Right cardiac atrium (tissue), 5 donors: Measurements from ENCODE around the gene ATP5F1E. TPM values are rescaled to one million over a fixed set of nuclear protein-coding genes. Genes with fewer than 3 reads are reported as not detected.
"Not testable (repeated sequence)": the region's sequence is repeated elsewhere in the genome, so short reads cannot be mapped to it uniquely, and the experiment has no call there.

ENCODE experiments used
- ATAC-seq, 2 donors: fragments of 200-7000 bp; cut with Tn5 transposase; one replicate each; pipeline versions ENCODE4 v1.8.0 to v1.9.1; 2020; ENCODE audit warnings: moderate library complexity in 2 of 2, mild to moderate bottlenecking in 1 of 2
- DNase-seq, 3 donors: peaks; one replicate each; pipeline ENCODE4 v3.0.0-alpha.2; 2020
- H3K27ac ChIP-seq: one replicate; pipeline ENCODE4 v1.5.1; 2013; ENCODE audit warnings: mild to moderate bottlenecking, low read length, control low read depth, moderate library complexity
- H3K27me3 ChIP-seq: one replicate; pipeline ENCODE4 v1.6.1; 2013; ENCODE audit not compliant: control insufficient read depth, insufficient read depth
- H3K4me1 ChIP-seq: one replicate; pipeline ENCODE4 v1.6.1; 2013; ENCODE audit warnings: low read length; ENCODE audit not compliant: control insufficient read depth, insufficient read depth
- H3K4me3 ChIP-seq: one replicate; pipeline ENCODE4 v1.5.1; 2013; ENCODE audit warnings: low read length, control low read depth
- H3K9me3 ChIP-seq: one replicate; pipeline ENCODE4 v1.6.1; 2013; ENCODE audit warnings: low read length; ENCODE audit not compliant: control insufficient read depth
- WGBS: extraction: QIAGEN DNeasy Blood & Tissue Kit; methylation state at CpG from one replicate; pipeline ENCODE4 v1.1.7; 2013; 5-methylcytosine and 5-hydroxymethylcytosine counted together
- intact Hi-C, 4 donors: fragments of 100-400 bp; cut with DNase I; formaldehyde crosslinking; loops; one replicate each; pipeline versions ENCODE4 v1.11.0 to v1.14.0; 2022 to 2023
- polyA plus RNA-seq: library from polyadenylated mRNA; stranded (reverse); fragments of 200-250 nt; gene quantifications from one replicate; pipeline ENCODE4 v1.2.3, GENCODE V29; 2013
- total RNA-seq, 4 donors: library from RNA; stranded (reverse); fragmentation: NEBNext Ultra II Directional; extraction: Animal tissue kit (Norgen Biotek cat#: 25700); gene quantifications; one replicate each; pipeline ENCODE4 v1.2.1, GENCODE V29; 2021
- donor health status: healthy with polysubstance abuse.
- donor health status: DM: no; HTN: yes; CAD: no.
- donor health status: DM: no; HTN: no; CAD: no.
- donor health status: DM: no; HTN: yes; CAD: no; lungs with severe emphysema.
- donor health status: DM: yes; HTN: yes; CAD: no.

The ATP5F1E gene
- total and polyA plus RNA-seq, 5 donors = 109 to 131 (median 128) TPM

DNA sequence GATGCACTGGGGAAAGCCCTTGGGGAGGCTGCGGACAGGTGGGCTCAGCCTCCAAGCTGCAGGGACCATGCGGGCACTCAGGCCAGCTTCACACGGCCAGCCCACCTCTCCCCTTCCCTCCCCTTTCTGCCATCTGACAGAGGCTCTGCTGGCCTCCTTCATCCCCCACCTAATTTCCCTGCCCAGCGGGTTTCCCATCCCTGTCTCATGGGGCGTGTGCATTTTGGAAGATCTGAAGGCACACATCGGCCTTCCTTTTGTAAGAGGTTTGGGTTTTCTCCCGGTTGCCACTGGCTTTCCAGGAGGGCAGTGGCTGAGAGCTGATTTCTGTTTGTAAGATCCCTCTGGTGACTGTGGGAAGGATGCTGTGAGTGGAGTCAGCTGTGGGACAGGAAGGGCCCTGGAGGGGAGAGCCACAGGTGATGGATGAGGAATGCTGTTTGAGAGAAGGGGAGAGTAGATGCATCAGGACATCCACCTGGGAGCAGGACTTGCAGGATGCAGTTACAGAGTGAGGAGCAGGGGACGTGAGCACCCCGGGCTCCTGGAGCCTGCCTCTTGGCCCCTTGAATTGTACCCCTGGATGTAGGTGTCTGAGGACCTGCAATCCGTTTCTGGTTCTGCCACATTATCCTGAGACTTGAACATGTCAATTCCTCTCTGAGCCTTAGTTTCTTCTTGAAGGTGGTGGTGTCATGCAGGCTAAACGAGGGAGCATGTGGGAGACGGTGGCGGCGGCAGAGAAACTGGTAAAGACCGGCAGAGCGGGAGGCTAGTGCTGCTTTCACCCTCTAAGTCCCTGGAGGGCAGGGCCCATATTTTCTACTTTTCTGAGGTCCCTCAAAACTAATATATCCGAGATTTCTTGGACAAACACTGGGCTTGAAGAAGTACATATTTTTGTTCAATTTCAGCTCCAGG lies 18.8 kb downstream of the ATP5F1E start:
- no peak overlapping the region for H3K27ac ChIP-seq
- 90% methylated on average over 17 of the region's 17 CpGs for WGBS
- ATAC-seq (no peak), DNase-seq (no peak)
- H3K4me3 ChIP-seq = no peak overlapping the region
- peaks cover 10% of the 10 kb centered on the region for H3K4me1 ChIP-seq
- H3K27me3 ChIP-seq = no peaks in the 10 kb centered on the region
- H3K9me3 ChIP-seq = no peaks in the 10 kb centered on the region
- intact Hi-C loops = loop anchor here in 1 of 4 donors (10.0 kb wide), 1 partner anchor 118 kb away; no protein-coding TSS in a partner anchor

DNA sequence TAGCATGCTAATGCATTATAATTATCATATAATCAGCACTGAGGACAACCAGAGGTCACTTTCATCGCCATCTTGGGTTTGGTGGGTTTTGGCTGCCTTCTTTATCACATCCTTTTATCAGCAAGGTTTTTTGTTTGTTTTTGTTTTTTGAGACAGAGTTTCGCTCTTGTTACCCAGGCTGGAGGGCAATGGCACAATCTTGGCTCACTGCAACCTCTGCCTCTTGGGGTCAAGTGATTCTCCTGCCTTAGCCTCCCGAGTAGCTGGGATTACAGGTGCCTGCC lies 20.3 kb downstream of the ATP5F1E start:
- intact Hi-C loops = loop anchor here in 1 of 4 donors (10.0 kb wide), 1 partner anchor 117 kb away; no protein-coding TSS in a partner anchor
- not testable (repeated sequence) for H3K4me3 ChIP-seq, ATAC-seq, H3K27me3 ChIP-seq, H3K27ac ChIP-seq, DNase-seq, H3K9me3 ChIP-seq, H3K4me1 ChIP-seq
- 89% methylated on average over 3 of the region's 3 CpGs for WGBS

DNA sequence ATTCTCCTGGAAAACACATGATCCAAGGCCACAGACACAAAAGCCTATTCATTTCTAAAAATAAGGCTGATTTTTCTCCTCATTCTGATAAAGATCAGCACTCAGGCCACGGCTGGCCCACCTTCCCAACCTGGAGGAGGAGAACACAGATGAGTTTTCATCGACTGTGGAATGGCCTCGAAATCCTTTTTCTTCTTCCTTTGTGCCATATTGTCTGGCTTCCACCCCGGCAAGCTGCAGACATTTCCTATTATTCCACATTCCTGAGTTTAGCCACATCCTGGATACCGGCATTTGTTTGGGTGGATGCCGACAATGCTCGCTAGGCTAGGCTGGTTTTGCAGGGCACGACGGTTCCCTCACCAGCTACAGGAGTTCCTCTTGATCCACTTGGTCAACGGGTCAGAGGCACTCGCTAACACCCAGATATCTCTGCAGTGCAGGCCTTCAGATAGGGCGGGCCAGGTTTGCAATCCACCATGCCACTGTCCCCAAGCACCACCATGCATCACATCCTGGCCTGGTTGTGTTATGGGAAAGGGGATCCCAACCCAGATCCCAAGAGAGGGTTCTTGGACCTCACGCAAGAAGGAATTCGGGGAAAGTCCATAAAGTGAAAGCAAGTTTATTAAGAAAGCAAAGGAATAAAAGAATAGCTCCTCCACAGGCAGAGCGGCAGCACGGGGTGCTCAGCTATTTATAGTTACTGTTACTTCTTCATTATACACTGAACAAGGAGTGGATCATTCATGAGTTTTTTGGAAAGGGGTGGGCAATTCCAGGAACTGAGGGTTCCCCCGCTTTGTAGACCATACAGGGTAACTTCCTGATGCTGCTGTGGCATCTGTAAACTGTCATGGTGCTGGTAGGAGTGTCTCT lies 20.9 kb downstream of the ATP5F1E start:
- Histone ChIP-seq H3K4me3 (no peak overlapping the region), H3K4me1 (peaks cover 10% of the 10 kb centered on the region), H3K9me3 (no peaks in the 10 kb centered on the region), H3K27me3 (no peaks in the 10 kb centered on the region), H3K27ac (peak overlapping the region; percentile 33)
- intact Hi-C loops = loop anchor here in 1 of 4 donors (10.0 kb wide), 1 partner anchor 116 kb away; no protein-coding TSS in a partner anchor
- peak in 2 of 3 donors; percentile 51 to 79 for DNase-seq
- WGBS = 47% methylated on average over 17 of the region's 17 CpGs
- ATAC-seq = peak; percentile 16 to 43

DNA sequence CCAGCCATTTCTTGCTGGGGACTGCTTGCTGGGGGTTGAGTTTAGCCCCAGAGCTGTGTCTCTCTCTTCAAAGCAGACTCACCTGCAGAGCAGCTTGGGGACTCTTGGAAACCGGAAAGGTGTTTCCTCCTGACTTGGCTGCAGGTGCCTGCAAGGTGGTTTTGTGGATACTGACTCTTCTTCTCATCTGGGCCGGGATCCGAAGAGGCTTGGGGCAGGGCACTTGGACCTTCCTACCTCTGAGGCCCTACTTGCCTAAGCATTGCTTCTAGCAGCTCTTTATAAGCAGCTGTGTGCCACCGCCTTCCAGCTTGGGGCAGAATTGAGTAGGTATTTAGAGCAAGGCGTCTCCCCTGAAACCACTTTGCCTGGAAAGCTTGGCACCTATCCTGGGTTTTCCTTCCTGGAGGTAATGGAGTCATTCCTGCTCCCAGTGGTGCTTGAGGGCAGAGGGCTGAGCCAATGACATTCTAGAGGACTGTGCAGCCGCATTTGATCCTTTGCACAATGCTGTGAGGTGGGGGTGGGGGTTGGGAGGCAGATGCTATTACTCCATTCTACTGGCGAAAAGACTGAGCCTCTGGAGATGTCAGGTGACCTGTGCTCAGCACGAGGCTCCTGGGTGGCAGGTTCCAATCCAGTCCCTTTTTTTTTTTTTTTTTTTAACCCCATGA lies 21.7 kb downstream of the ATP5F1E start:
- H3K4me3 ChIP-seq = no peak overlapping the region
- peaks cover 12% of the 10 kb centered on the region for H3K4me1 ChIP-seq
- ATAC-seq (no peak), DNase-seq (no peak)
- H3K9me3 ChIP-seq = no peaks in the 10 kb centered on the region
- peak overlapping the region; percentile 1 for H3K27ac ChIP-seq
- intact Hi-C loops = loop anchor here in 1 of 4 donors (10.0 kb wide), 1 partner anchor 116 kb away; no protein-coding TSS in a partner anchor
- WGBS = 76% methylated on average over 8 of the region's 8 CpGs
- no peaks in the 10 kb centered on the region for H3K27me3 ChIP-seq

DNA sequence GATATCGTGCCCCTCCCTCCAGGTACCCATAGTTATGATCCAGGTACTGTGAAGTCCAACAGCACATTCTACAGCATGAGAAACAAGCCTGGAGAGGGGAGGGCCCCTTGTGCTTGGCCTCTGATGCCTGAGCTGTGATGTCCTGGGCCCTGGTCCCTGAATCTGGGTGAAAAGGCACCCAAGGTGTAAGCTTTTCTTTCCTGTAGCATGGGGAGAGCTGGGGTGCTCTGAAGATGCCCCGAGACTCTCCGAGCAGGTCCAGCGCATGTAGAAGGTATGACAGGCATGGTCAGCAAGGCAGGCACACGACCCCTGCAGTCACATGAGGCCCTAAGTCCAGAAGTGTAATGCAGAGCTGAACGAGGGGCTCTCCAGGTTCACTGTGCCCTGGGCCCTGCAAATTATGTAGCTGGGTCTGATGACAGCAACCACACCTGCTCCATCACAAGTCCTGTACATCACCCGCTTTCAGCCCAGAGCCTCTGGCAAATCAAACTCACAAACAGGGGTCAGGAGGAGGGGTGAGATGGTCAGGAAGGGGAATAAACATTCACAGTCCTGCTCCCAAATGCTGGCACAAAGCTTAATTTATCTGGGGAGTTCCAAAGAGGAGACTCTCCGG lies 23.3 kb downstream of the ATP5F1E start:
- Histone ChIP-seq H3K27ac (no peak overlapping the region), H3K27me3 (no peaks in the 10 kb centered on the region), H3K4me3 (no peak overlapping the region), H3K4me1 (peaks cover 12% of the 10 kb centered on the region), H3K9me3 (no peaks in the 10 kb centered on the region)
- ATAC-seq = no peak
- 83% methylated on average over 8 of the region's 8 CpGs for WGBS
- intact Hi-C loops = no loop called here
- no peak for DNase-seq

DNA sequence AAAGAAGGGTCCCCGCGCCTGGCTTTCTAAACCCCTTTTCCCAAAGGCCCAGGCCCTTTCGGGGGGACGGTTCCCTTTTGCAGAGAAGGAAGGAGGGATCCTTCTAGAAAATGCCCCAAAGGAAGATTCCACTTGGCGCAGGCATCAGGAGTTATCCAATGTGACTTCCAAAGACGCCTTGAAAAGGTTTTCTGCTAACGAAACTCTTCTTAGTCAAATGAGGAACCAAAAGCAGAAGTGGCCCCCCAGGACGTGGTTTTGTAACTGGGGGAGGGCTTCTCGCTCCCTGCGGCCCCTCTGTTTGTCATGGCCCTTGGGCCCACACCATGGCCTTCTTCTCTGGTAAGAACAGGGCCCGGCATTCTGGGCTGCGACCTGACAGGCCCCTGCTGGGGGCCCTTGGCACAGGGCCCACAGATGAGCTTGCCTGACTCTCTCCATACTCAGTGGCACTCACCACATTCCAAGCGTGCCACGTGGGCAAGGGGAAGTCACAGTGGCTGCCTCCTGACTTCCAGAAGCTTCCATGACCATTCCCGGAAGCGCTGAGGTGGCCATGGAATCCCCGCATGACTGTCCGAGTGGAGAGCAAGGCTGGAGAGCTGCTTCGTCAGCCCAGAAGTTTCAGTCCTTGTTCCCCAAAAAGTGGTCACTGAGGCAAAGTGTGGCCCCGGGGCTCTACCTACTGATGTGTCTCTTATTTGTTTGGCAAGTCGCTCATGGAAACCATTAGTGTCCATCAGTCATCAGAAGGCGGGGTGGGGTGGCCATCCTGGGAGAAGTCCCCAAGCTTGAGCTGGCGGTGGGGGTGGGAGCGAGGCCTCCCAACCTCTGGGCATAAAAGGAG lies 24.2 kb downstream of the ATP5F1E start:
- Histone ChIP-seq H3K27ac (no peak overlapping the region), H3K4me3 (peak overlapping the region; percentile 76), H3K27me3 (no peaks in the 10 kb centered on the region), H3K9me3 (no peaks in the 10 kb centered on the region), H3K4me1 (peaks cover 12% of the 10 kb centered on the region)
- ATAC-seq (no peak), DNase-seq (peak; percentile 54 to 79 (median 78))
- intact Hi-C loops = no loop called here
- WGBS = 84% methylated on average over 24 of the region's 24 CpGs

DNA sequence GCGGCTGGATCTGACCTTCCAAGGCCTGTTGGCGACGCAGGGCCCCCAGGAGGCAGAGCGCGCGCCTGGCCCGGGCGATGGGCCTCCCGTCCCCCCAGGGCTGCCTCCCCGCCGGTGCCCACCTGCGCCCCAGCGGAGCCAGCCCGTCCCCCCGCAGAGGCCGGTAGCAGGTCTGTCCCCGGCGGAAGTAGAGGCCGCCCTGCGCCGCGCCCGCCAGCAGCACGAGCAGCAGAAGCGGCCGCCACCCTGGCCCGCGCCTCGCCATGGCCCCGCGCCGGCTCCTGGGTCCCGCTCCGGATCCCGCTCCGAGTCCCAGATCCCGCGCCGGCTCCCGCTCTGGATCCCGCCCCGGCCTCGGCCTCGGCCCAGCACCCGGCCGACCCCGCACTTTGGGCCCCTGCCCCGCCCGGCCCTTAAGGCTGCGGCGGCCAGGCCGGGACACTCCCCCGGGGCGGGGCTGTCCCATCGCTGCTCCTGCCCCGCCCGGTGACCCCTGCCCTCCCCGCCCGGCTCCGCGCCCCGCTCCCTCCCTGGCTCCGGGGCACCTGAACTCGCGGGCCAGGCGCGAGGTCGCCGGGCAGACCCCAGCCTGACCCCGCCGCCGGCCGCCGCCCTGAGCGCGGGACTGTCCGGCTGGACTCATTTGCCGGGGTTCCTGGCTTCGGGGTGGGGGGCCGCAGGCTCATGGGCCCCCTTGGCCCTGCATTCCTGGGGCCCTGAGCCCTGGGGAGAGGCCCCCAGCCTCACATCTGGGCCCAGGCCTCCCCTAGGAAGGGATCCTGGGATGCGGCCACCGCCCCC lies 25.1 kb downstream of the ATP5F1E start, which contains the start of gene CTSZ:
TSS of gene CTSZ (minus strand) at position 391 of the 801 bp plus-strand sequence. CDS start at position 265, 126 bp downstream.
- Histone ChIP-seq H3K27me3 (no peaks in the 10 kb centered on the region), H3K4me3 (peak within 1 kb of the TSS; percentile 76), H3K9me3 (no peaks in the 10 kb centered on the region), H3K4me1 (peaks cover 12% of the 10 kb centered on the region), H3K27ac (peak within 1 kb of the TSS; percentile 33)
- ATAC-seq = peak; percentile 72 to 86
- peak; percentile 80 to 93 (median 89) for DNase-seq
- 5% methylated on average over 82 of the region's 82 CpGs for WGBS
- intact Hi-C loops = no loop called here

DNA sequence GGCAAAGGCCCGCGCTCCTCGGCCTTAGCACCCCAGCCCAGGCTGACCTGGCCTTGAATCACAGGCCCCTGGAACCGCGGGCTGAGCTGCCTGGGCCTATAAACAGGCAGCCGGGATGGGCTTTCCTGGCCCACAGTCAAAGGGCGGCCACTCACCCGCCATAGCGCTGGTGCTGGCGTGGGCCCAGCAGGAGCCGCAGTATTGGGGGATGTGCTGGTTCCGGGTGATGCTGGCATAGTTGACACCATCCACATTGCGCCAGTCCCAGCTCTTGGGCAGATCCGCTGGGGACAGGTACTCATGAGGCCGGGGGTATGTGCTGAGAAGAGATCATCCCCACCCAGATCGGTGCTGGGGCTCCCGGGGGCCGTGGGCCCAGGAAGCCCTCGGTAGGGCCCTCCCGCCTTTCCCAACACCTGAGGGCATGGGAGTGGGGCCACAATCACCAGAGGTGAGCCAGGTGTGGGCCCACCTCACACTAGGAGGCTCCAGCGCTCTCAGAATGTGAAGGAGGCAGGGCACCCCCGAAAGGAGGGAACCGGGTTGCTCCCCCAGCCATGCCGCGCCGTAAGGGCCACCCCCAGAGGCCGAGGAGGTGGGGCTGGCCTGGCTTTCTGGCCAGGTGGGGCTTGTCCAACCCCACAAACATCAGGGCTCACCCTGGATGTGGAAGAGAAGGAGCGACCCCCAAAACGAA lies 25.8 kb downstream of the ATP5F1E start:
- peaks cover 11% of the 10 kb centered on the region for H3K4me1 ChIP-seq
- intact Hi-C loops = no loop called here
- 34% methylated on average over 29 of the region's 29 CpGs for WGBS

More for the DNA sequence above, 25.8 kb downstream of the ATP5F1E start:
- Histone ChIP-seq H3K27me3 (no peaks in the 10 kb centered on the region), H3K27ac (peak overlapping the region; percentile 33), H3K4me3 (peak overlapping the region; percentile 76), H3K9me3 (no peaks in the 10 kb centered on the region)
- peak; percentile 7 to 38 for ATAC-seq
- peak in 2 of 3 donors; percentile 63 to 73 for DNase-seq
